Caki2 (cell line): ENCODE measurements around the gene SLC25A38. TPM values are rescaled to one million over a fixed set of nuclear protein-coding genes. Genes with fewer than 3 reads are reported as not detected.
"Not testable (repeated sequence)": the region's sequence is repeated elsewhere in the genome, so short reads cannot be mapped to it uniquely, and the experiment has no call there.

Experiments used
- DNase-seq: peaks from one replicate; pipeline ENCODE4 v3.0.0-alpha.2; 2015; ENCODE audit warnings: low read depth
- in situ Hi-C: cut with HindIII; loops from 2 replicates; pipeline ENCODE4 v1.10.0; 2016; ENCODE audit warnings: low sequenced_read_pairs, low pct_unique_long_range_greater_than_20kb, mixed read lengths
- total RNA-seq: library from RNA; depleted of rRNA; stranded (reverse); fragments of >200 nt; shearing (Covaris generic); gene quantifications from 2 replicates; pipeline ENCODE4 v1.2.3, GENCODE V29; 2014; ENCODE audit warnings: low replicate concordance; rRNA removed

The SLC25A38 gene
- 18.1 and 35.4 TPM in 2 replicates for total RNA-seq

- in situ Hi-C loops: no loop called here
- peak; percentile 84 for DNase-seq
Measured at GRCh38 chr3:39383045-39383880, at the start of gene SLC25A38. SLC25A38 (plus strand) TSS chr3:39383370; CDS start chr3:39383725, 355 bp downstream.

- in situ Hi-C loops: no loop called here
- DNase-seq: no peak
Measured at GRCh38 chr3:39333607-39334006, 49.6 kb upstream of the SLC25A38 start.

GRCh38 chr3:39334205-39334604, 49.0 kb upstream of the SLC25A38 start:
- in situ Hi-C loops: no loop called here
- no peak for DNase-seq

- no peak for DNase-seq
- in situ Hi-C loops: no loop called here
Measured at GRCh38 chr3:39338201-39338600, 45.0 kb upstream of the SLC25A38 start.

- no peak for DNase-seq
Measured at GRCh38 chr3:39339086-39339485, 44.1 kb upstream of the SLC25A38 start.

GRCh38 chr3:39343076-39343717, 40.0 kb upstream of the SLC25A38 start:
- no peak for DNase-seq
- in situ Hi-C loops: no loop called here

More at GRCh38 chr3:39339086-39339485, 44.1 kb upstream of the SLC25A38 start:
- in situ Hi-C loops: no loop called here

- in situ Hi-C loops: no loop called here
- DNase-seq: no peak
Measured at GRCh38 chr3:39343760-39344159, 39.4 kb upstream of the SLC25A38 start.

- no peak for DNase-seq
- in situ Hi-C loops: no loop called here
Measured at GRCh38 chr3:39344746-39345344, 38.3 kb upstream of the SLC25A38 start.

GRCh38 chr3:39346785-39347585, 36.2 kb upstream of the SLC25A38 start:
- no peak for DNase-seq
- in situ Hi-C loops: no loop called here

GRCh38 chr3:39347586-39347876, 35.6 kb upstream of the SLC25A38 start:
- no peak for DNase-seq
- in situ Hi-C loops: no loop called here

- in situ Hi-C loops: no loop called here
- DNase-seq: no peak
Measured at GRCh38 chr3:39349080-39349479, 34.1 kb upstream of the SLC25A38 start.

GRCh38 chr3:39350714-39351113, 32.5 kb upstream of the SLC25A38 start:
- in situ Hi-C loops: no loop called here

GRCh38 chr3:39351134-39351533, 32.0 kb upstream of the SLC25A38 start:
- DNase-seq, in situ Hi-C loops: not testable (repeated sequence)

More at GRCh38 chr3:39350714-39351113, 32.5 kb upstream of the SLC25A38 start:
- DNase-seq: no peak

- in situ Hi-C loops: not testable (repeated sequence)
Measured at GRCh38 chr3:39353168-39353927, 29.8 kb upstream of the SLC25A38 start.

GRCh38 chr3:39358333-39358732, 24.8 kb upstream of the SLC25A38 start:
- no peak for DNase-seq
- in situ Hi-C loops: no loop called here

More at GRCh38 chr3:39353168-39353927, 29.8 kb upstream of the SLC25A38 start:
- not testable (repeated sequence) for DNase-seq

- in situ Hi-C loops: no loop called here
- DNase-seq: no peak
Measured at GRCh38 chr3:39361252-39361927, 21.8 kb upstream of the SLC25A38 start.

- in situ Hi-C loops: no loop called here
- no peak for DNase-seq
Measured at GRCh38 chr3:39362192-39362591, 21.0 kb upstream of the SLC25A38 start.
